Progenitor cell of endocrine pancreas (in vitro differentiated cells): ENCODE results near the gene SEC14L3. TPM values are rescaled to one million over a fixed set of nuclear protein-coding genes. Genes with fewer than 3 reads are reported as not detected.

ENCODE experiments used
- DNase-seq: peaks from one replicate; pipeline ENCODE4 v3.0.0; 2021; ENCODE audit warnings: low spot score; ENCODE audit not compliant: unreplicated experiment
- H3K27ac Mint-ChIP-seq: 2 replicates; pipeline ENCODE4 v1.8.0; 2021; ENCODE audit warnings: mild to moderate bottlenecking, moderate library complexity, mixed read lengths
- H3K27me3 Mint-ChIP-seq: 2 replicates; pipeline ENCODE4 v1.8.0; 2021; ENCODE audit warnings: mixed read lengths
- H3K36me3 Mint-ChIP-seq: 2 replicates; pipeline ENCODE4 v1.8.0; 2022; ENCODE audit warnings: mixed read lengths; ENCODE audit not compliant: insufficient read depth
- H3K4me1 Mint-ChIP-seq: 2 replicates; pipeline ENCODE4 v1.8.0; 2021; ENCODE audit warnings: low read depth, mixed read lengths
- H3K4me3 Mint-ChIP-seq: 2 replicates; pipeline ENCODE4 v1.8.0; 2021; ENCODE audit warnings: low read depth, mild to moderate bottlenecking, moderate library complexity, mixed read lengths
- H3K9me3 Mint-ChIP-seq: 2 replicates; pipeline ENCODE4 v1.8.0; 2021; ENCODE audit warnings: low read depth, mixed read lengths
- total RNA-seq: library from RNA; stranded (reverse); gene quantifications from 2 replicates; pipeline ENCODE4 v1.2.1, GENCODE V29; 2021
- TF ChIP-seq, protein P1 (sequence below): fragments of 200-600 bp; sonication (generic); IDR thresholded peaks from one replicate; pipeline ENCODE4 v1.5.0; 2021; ENCODE audit warnings: antibody characterized with exemption, mild to moderate bottlenecking; ENCODE audit not compliant: unreplicated experiment

The SEC14L3 gene
- total RNA-seq, 1 donor from 2014 or later, result not detected

DNA sequence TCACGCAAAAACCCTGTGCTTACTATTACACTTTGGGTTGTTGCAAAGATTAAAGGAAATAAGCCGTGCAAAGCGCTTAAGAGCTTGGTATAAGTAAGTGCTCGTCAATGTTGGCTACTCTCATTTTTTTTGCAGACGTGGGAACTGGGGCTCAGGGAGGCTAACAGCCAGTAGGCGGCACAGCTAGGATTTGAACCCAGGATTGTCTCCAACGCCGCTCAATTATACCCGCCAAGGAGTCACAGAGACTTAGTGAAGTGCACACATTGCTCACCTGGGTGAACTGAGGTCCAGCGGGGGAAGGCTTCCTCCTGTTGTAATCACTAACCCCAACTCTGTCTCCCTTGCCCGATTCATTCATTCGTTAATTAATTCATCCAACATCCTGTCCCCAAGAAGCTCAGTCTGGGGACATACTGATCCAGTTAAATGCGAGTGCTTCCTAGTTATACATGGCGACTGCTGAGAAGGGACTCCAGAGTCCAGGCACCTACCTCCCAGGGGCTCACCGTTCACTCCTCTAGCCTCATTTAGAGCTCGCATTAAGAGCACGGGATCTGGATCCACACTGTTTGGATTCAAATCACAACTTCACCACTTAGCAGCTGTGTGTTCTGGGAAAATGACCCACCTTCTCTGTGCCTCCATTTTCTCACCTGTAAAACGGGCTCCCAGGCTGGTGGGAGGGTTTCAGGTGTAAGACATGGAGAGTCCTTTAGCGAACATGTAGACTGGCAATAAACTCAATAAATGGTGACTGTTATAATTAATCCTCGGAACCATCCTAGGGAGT lies 47.1 kb downstream of the SEC14L3 start:
- Mint-ChIP-seq H3K4me1 (peaks cover 34% of the 10 kb centered on the region), H3K27me3 (no peaks in the 10 kb centered on the region), H3K27ac (peak overlapping the region; percentile 37), H3K36me3 (peaks cover 1% of the 10 kb centered on the region), H3K4me3 (peak overlapping the region; percentile 85), H3K9me3 (no peaks in the 10 kb centered on the region)
- TF ChIP-seq, protein P1, sequence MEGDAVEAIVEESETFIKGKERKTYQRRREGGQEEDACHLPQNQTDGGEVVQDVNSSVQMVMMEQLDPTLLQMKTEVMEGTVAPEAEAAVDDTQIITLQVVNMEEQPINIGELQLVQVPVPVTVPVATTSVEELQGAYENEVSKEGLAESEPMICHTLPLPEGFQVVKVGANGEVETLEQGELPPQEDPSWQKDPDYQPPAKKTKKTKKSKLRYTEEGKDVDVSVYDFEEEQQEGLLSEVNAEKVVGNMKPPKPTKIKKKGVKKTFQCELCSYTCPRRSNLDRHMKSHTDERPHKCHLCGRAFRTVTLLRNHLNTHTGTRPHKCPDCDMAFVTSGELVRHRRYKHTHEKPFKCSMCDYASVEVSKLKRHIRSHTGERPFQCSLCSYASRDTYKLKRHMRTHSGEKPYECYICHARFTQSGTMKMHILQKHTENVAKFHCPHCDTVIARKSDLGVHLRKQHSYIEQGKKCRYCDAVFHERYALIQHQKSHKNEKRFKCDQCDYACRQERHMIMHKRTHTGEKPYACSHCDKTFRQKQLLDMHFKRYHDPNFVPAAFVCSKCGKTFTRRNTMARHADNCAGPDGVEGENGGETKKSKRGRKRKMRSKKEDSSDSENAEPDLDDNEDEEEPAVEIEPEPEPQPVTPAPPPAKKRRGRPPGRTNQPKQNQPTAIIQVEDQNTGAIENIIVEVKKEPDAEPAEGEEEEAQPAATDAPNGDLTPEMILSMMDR, result no peak
- no peak for DNase-seq

DNA sequence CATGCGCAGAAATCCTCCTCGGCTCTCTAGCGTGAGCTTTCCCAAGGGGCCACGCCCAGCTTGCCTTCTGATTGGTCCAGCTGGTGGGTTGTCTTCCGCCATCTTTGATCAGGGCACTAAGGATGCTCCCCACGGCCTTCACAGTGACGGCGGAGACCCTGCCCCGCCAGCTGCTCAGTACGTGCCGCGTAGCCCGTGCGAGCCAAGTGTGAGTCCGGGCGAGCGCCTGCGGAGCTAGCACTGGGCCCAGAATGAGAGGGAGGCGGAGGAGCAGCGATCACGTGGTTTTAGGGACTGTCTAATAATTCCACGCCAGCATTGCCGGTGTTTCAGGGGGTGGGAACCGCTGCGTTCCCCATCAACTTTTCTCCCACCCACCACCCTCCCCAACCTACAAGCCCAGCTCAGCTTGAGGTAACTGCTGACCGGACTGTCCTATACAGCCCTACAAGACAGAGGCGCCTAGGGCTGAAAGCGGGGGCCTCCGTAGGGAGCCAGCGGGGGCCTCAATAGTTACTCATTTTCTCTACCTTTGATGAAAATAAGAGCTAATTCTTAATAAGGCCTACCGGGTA lies 47.8 kb downstream of the SEC14L3 start:
- peak; percentile 96 for DNase-seq
- peaks cover 1% of the 10 kb centered on the region for H3K36me3 Mint-ChIP-seq
- H3K27me3 Mint-ChIP-seq, result no peaks in the 10 kb centered on the region
- TF ChIP-seq, protein P1, result no peak
- no peaks in the 10 kb centered on the region for H3K9me3 Mint-ChIP-seq
- peak overlapping the region; percentile 85 for H3K4me3 Mint-ChIP-seq
- H3K4me1 Mint-ChIP-seq, result peaks cover 40% of the 10 kb centered on the region
- H3K27ac Mint-ChIP-seq, result peak overlapping the region; percentile 97

DNA sequence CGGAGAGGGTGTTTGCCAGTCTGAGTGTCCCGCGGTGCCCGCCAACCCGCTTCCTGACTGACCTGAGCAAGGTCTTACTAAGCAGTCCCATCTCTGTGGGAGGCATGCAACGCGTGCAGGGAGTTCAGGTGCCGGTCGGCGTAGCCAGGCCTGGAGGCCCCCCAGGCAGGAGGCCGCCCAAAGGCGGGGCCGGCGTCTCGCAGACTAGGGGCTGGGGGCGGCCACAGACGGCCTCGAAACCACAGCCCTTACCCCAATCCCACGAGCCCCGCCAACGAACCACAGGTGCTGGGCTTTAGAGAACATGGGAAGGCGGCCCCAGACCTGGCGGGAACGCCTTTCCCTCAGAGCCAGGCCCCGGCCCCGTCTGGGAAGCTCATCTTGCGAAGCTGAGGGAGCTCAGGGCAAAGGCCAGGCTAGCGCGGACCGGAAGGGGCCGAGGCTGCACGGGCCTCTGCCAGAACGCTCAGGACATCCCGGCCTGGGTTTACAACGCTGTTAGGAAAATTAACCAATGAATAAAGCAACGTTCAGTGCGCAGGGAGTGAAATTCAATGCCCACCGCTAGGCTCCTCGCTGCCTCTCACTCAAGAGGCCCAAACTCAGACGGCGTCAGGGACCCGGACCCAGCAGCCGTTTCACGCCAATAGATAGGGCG lies 48.4 kb downstream of the SEC14L3 start:
- Mint-ChIP-seq H3K4me3 (peak overlapping the region; percentile 85), H3K36me3 (peaks cover 1% of the 10 kb centered on the region), H3K4me1 (peaks cover 46% of the 10 kb centered on the region), H3K27me3 (no peaks in the 10 kb centered on the region), H3K27ac (peak overlapping the region; percentile 97), H3K9me3 (no peaks in the 10 kb centered on the region)
- no peak for DNase-seq
- TF ChIP-seq, protein P1, result peak; percentile 33

DNA sequence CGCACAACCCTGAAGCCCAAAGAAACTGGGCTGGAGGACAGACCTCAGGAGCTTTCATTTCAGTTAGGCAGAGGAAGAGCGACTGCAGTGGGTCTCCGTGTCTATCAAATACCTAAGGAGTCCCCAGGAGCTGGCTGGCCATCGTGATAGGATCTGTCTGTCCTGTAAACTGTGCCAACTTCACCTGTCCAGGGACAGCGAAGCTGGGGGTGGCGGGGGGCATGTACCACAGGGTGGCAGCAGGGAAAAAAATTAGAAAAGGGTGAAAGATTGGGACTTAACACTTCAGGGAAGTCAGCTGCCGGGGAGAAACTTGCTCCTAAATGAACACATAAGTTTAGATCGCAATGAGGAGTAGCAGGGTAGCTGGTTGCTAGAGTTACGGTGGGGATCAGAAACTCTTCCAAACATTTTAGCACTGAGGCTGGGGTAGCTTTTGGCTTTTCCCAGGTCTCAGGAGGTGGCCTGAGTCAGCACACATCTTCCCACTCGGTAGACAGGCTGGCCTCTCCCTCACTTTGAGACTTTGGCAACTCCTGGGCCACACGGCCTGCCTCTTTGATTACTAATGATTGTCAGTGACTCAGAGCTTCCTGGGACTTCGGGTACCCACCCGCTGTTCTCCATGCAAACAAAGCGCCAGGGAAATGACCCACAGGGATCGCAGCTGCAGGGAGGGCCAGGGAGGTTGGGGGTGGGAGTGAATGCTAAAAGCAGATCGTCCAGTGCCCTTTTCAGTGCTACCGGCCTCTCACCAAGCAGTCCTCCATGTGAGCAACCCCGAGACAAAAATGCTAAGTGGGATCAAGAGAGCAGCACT lies 49.1 kb downstream of the SEC14L3 start:
- Mint-ChIP-seq H3K9me3 (no peaks in the 10 kb centered on the region), H3K27me3 (no peaks in the 10 kb centered on the region), H3K4me1 (peaks cover 53% of the 10 kb centered on the region), H3K36me3 (peaks cover 2% of the 10 kb centered on the region), H3K4me3 (peak overlapping the region; percentile 85), H3K27ac (peak overlapping the region; percentile 97)
- no peak for DNase-seq
- TF ChIP-seq, protein P1, result no peak
